NK-92 (cell line): ENCODE results near the gene TAF9B.
"Not testable (repeated sequence)": the region's sequence is repeated elsewhere in the genome, so short reads cannot be mapped to it uniquely, and the experiment has no call there.

Experiments
- DNase-seq: peaks from one replicate; lab custom pipeline; 2025; ENCODE audit not compliant: unreplicated experiment; lab: John Stamatoyannopoulos, UW

Gene TAF9B

GRCh38 chrX:78139160-78140123, at the start of gene TAF9B:
TAF9B (minus strand) TSS chrX:78139650; CDS start chrX:78139611, 39 bp downstream.
- DNase-seq: no peak

- DNase-seq: no peak
Observed at GRCh38 chrX:78182881-78183280, 43.4 kb upstream of the TAF9B start.

DNA sequence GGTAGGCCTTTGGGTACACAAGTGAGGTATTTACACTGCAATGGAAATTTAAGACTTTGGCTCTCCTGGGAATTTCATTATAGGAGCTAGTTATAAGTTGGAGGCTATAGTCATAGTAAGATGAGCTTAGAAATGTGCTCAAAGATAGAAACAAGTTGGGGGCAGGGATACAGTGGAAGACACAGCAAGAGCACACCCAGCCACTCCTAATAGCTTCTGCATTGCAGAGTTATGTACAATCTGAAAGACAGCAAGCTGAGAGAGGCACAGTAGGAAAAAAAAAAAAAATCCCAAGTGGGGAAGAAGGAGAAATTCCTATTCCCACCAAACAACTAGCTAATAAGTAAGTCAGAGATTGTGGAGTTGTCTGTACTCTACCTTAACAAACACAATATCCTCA, 41.9 kb upstream of the TAF9B start:
- no peak for DNase-seq

GRCh38 chrX:78168065-78168464, 28.6 kb upstream of the TAF9B start:
- DNase-seq: no peak

GRCh38 chrX:78165425-78165824, 26.0 kb upstream of the TAF9B start:
- no peak for DNase-seq

DNA sequence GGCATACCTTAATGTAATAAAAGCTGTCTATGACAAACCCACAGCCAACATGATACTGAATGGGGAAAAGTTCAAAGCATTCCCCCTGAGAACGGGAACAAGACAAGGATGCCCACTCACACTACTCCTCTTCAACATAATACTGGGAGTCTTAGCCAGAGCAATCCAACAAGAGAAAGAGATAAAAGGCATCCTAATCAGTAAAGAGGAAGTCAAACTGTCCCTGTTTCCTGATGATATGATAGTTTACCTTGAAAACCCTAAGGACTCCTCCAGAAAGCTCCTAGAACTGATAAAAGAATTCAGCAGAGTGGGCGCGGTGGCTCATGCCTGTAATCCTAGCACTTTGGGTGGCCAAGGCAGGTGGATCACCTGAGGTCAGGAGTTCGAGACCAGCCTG, 23.7 kb upstream of the TAF9B start:
- not testable (repeated sequence) for DNase-seq

- not testable (repeated sequence) for DNase-seq
Observed at GRCh38 chrX:78160711-78161110, 21.3 kb upstream of the TAF9B start.

DNA sequence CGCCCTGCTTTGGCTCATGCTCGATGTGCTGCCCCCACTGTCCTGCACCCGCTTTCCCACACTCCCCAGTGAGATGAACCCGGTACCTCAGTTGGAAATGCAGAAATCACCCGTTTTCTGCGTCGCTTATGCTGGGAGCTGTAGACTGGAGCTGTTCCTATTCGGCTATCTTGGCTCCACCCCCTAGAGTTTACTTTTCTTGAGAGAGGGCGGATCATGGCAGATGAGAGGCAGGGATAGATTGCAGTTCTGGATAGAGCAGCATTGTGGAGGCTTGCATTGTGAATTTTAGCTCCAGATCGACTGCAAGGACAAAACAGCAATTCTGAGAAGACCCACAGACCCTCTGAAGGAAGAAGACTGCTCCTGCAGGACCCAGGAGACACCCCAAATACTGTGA, 18.4 kb upstream of the TAF9B start:
- not testable (repeated sequence) for DNase-seq

GRCh38 chrX:78157373-78157772, 17.9 kb upstream of the TAF9B start:
- DNase-seq: not testable (repeated sequence)

- DNase-seq: not testable (repeated sequence)
Observed at GRCh38 chrX:78147002-78147540, 7.6 kb upstream of the TAF9B start.

DNA sequence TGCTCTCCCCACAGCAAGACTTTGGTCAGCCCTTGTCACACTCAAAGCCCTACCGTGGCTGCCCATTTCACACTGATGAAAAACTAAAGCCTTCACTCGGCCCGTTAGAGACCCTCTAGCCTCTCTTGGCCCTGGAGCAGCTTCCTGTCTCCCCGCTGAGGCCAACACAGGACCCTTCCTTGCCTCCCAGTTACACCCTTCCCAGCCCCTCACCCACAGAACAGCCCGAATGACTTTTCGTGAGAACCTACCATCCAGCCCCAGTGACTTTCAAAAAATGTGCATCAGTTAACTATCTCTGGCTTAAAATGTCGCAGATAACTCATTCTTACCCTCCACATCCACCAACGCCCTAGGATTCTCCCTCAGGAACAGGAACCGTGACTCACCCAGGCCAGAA, 756 bp upstream of the TAF9B start:
- DNase-seq: no peak

GRCh38 chrX:78133238-78133960, 6.1 kb downstream of the TAF9B start:
- no peak for DNase-seq

GRCh38 chrX:78131117-78131516, 8.3 kb downstream of the TAF9B start:
- DNase-seq: no peak

GRCh38 chrX:78130396-78130795, 9.1 kb downstream of the TAF9B start:
- DNase-seq: no peak

DNA sequence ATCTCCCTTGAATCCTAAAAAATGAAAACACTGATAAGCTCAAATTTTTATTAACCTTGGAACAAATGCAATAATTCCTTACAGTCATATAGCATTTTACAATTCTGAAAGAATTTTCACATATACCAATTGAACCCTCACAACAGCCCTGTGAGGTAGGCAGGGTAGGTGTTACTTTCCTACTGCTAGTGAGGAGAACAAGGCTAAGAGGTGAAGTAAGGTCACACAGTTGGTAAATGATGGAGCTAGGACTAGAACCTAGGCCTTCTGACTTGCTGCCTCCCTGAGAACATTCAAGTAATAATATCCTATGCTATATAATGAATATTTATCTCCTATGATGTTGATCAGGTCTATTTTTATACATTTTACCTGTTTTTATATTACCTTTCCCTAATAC, 9.7 kb downstream of the TAF9B start:
- no peak for DNase-seq

- DNase-seq: not testable (repeated sequence)
Observed at GRCh38 chrX:78125781-78126180, 13.7 kb downstream of the TAF9B start.

GRCh38 chrX:78125148-78125547, 14.3 kb downstream of the TAF9B start:
- DNase-seq: no peak

GRCh38 chrX:78124307-78124706, 15.1 kb downstream of the TAF9B start:
- DNase-seq: no peak

DNA sequence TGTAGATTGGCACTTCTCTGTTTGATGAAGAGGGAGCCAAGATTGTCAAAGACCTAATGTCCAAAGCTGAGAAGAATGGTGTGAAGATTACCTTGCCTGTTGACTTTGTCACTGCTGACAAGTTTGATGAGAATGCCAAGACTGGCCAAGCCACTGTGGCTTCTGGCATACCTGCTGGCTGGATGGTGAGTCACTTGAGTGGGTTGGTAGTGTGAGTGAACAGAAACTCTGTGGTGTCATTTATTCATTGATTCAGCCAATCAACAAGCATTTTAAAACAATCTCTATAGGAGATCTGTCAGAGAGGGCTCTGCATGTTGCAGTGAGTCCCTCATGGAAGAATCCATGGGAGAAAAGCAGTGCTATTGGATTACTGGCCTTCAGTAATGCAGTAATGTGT, 16.3 kb downstream of the TAF9B start:
- no peak for DNase-seq

GRCh38 chrX:78119521-78120227, 19.8 kb downstream of the TAF9B start:
- DNase-seq: no peak

DNA sequence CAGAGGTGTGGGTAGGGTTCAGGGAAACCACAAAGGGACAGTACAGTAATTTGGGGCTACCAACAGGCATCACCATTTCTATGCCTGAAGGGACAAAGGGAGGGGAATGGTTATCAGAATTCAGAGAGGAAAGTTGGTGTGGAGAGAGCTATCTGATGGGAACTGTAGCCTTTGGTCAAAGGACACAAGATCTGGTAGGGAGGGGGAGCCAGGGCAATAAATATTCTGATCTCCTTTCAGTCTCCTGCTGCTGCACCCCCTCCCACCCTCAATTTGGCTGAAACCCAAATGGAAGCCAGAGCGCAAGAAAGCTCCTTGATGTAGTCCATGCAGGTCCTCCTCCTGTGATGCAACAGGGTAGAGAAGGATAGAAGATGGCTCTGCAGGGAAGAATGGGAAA, 20.8 kb downstream of the TAF9B start:
- no peak for DNase-seq
